Measurements from ENCODE around the gene HCFC1R1.

HCFC1R1 gene

DNA sequence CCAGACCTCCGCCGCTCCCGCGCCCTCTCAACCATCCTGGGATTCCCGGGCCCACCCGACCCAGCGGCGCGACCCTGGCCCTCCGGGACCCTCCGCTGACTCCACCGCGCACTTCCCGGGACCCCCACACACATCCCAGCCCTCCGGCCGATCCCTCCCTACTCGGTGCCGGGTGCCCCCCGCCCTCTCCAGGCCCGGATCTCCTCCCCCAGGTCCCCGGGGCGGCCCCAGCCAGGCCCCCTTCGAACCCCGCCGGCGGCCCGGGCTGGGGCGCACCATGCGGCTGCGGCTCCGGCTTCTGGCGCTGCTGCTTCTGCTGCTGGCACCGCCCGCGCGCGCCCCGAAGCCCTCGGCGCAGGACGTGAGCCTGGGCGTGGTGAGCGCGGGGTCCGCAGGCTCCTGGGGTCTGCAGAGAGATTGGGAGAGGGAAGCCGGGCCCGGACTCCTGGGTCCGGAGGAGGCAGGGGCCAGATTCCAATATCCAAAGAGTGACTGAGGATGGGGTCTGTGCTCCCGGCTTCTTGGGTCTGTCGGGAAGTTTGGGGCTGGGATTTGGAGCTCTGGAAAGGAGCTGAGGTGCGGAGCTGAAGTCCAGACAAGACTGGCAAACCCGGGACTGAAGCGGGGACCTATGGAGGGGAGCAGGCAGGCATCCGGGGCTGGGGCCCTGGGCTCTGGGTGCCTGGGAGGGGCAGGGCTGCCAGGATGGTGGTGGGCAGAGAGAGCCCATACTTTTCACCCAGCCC, 23.1 kb upstream of the HCFC1R1 start:
- no CpG with 5 or more reads among the region's 54 CpGs for WGBS (ENCODE audit: insufficient coverage, insufficient read length)
- peak overlapping the region; percentile 60 for H3K4me3 ChIP-seq (ENCODE audit: low read length)
- no peaks in the 10 kb centered on the region for H3K27me3 ChIP-seq (ENCODE audit: control insufficient read depth, insufficient read depth, low read length)

GRCh38 chr16:3045758-3046640, 22.3 kb upstream of the HCFC1R1 start, which contains the start of gene MMP25:
MMP25 (plus strand) TSS chr16:3046561; CDS start chr16:3046918, 357 bp downstream.
- H3K36me3 ChIP-seq (ENCODE audit: control insufficient read depth, insufficient read depth, low read length) = 0 out of 2 replicates have a peak, but pooled peaks cover 3% of the 10 kb centered on the region
- no peak within 1 kb of the TSS for H3K27ac ChIP-seq (ENCODE audit: low read length)
- no peak for DNase-seq (ENCODE audit: low read depth, low spot score)
- no peaks in the 10 kb centered on the region for H3K9me3 ChIP-seq (ENCODE audit: control insufficient read depth, insufficient read depth, low read length)
- peaks cover 1% of the 10 kb centered on the region; the same call in 1 of the 2 replicates for H3K4me1 ChIP-seq (ENCODE audit: control insufficient read depth, insufficient read depth, low read length)
- H3K27me3 ChIP-seq (ENCODE audit: control insufficient read depth, insufficient read depth, low read length) = no peaks in the 10 kb centered on the region
- no CpG with 5 or more reads among the region's 86 CpGs for WGBS (ENCODE audit: insufficient coverage, insufficient read length)
- H3K4me3 ChIP-seq (ENCODE audit: low read length) = peak within 1 kb of the TSS; percentile 60

More for the DNA sequence above, 23.1 kb upstream of the HCFC1R1 start:
- Histone ChIP-seq H3K36me3 (ENCODE audit: control insufficient read depth, insufficient read depth, low read length) (0 out of 2 replicates have a peak, but pooled peaks cover 3% of the 10 kb centered on the region), H3K9me3 (ENCODE audit: control insufficient read depth, insufficient read depth, low read length) (no peaks in the 10 kb centered on the region), H3K4me1 (ENCODE audit: control insufficient read depth, insufficient read depth, low read length) (peaks cover 1% of the 10 kb centered on the region; the same call in 1 of the 2 replicates), H3K27ac (ENCODE audit: low read length) (no peak overlapping the region)
- no peak for DNase-seq (ENCODE audit: low read depth, low spot score)

- Histone ChIP-seq H3K27ac (ENCODE audit: low read length) (no peak overlapping the region), H3K36me3 (ENCODE audit: control insufficient read depth, insufficient read depth, low read length) (no peaks in the 10 kb centered on the region), H3K4me3 (ENCODE audit: low read length) (no peak overlapping the region), H3K9me3 (ENCODE audit: control insufficient read depth, insufficient read depth, low read length) (no peaks in the 10 kb centered on the region), H3K4me1 (ENCODE audit: control insufficient read depth, insufficient read depth, low read length) (peaks cover 1% of the 10 kb centered on the region; the same call in 1 of the 2 replicates), H3K27me3 (ENCODE audit: control insufficient read depth, insufficient read depth, low read length) (no peaks in the 10 kb centered on the region)
- WGBS (ENCODE audit: insufficient coverage, insufficient read length) = no CpG with 5 or more reads among the region's 6 CpGs
- no peak for DNase-seq (ENCODE audit: low read depth, low spot score)
Observed at GRCh38 chr16:3044708-3045107, 21.0 kb upstream of the HCFC1R1 start.

- H3K27ac ChIP-seq (ENCODE audit: low read length) = no peak overlapping the region
- WGBS (ENCODE audit: insufficient coverage, insufficient read length) = no CpG with 5 or more reads among the region's 3 CpGs
- no peak for DNase-seq (ENCODE audit: low read depth, low spot score)
- no peaks in the 10 kb centered on the region for H3K36me3 ChIP-seq (ENCODE audit: control insufficient read depth, insufficient read depth, low read length)
- H3K9me3 ChIP-seq (ENCODE audit: control insufficient read depth, insufficient read depth, low read length) = no peaks in the 10 kb centered on the region
- H3K4me1 ChIP-seq (ENCODE audit: control insufficient read depth, insufficient read depth, low read length) = peaks cover 4% of the 10 kb centered on the region
- H3K4me3 ChIP-seq (ENCODE audit: low read length) = no peak overlapping the region
- no peaks in the 10 kb centered on the region for H3K27me3 ChIP-seq (ENCODE audit: control insufficient read depth, insufficient read depth, low read length)
Observed at GRCh38 chr16:3042376-3042775, 18.6 kb upstream of the HCFC1R1 start.

DNA sequence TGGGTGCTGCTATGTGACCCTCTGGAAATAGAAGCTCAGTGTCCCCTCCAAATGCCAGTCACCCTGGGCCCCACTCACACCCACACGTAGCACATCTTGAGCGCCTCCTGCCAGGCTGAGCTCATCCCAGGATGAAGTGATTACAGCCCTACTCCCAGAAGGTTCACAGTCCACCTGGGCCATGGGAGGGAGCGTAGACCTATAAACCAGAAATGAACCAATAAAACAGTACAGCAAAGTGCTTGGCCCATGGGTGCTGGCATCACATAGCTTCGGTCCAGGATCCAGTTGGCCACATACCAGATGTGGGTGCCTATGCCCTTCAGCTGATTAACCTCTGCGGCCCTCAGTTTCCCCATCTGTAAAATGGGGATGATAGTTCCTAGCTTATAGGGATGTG, 15.2 kb upstream of the HCFC1R1 start:
- DNase-seq (ENCODE audit: low read depth, low spot score) = no peak
- H3K9me3 ChIP-seq (ENCODE audit: control insufficient read depth, insufficient read depth, low read length) = no peaks in the 10 kb centered on the region
- WGBS (ENCODE audit: insufficient coverage, insufficient read length) = no CpG with 5 or more reads among the region's 5 CpGs
- H3K4me1 ChIP-seq (ENCODE audit: control insufficient read depth, insufficient read depth, low read length) = peaks cover 2% of the 10 kb centered on the region; the same call in 1 of the 2 replicates
- H3K27ac ChIP-seq (ENCODE audit: low read length) = no peak overlapping the region
- no peaks in the 10 kb centered on the region for H3K36me3 ChIP-seq (ENCODE audit: control insufficient read depth, insufficient read depth, low read length)
- H3K27me3 ChIP-seq (ENCODE audit: control insufficient read depth, insufficient read depth, low read length) = no peaks in the 10 kb centered on the region
- H3K4me3 ChIP-seq (ENCODE audit: low read length) = no peak overlapping the region

DNA sequence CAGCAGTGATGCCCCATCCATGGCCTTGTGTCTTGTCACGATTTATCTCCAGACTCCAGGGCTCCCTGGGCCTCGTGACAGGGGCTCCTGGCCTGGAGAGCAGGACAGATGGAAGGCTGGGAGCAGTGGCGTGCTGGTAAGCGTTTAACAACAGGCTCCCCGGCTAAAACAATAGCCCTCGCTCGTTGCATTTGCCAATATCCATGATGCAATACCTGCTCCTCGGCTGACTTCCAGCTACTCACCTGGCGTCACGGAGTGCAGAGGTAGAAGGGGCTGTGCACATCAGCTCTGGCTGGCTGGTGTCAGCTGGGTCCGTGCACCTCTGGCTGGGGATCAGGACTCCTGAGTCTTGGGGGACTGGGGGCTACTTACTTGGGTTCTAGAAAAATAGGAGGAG, 14.5 kb upstream of the HCFC1R1 start:
- H3K36me3 ChIP-seq (ENCODE audit: control insufficient read depth, insufficient read depth, low read length) = no peaks in the 10 kb centered on the region
- WGBS (ENCODE audit: insufficient coverage, insufficient read length) = no CpG with 5 or more reads among the region's 11 CpGs
- no peak overlapping the region for H3K4me3 ChIP-seq (ENCODE audit: low read length)
- H3K4me1 ChIP-seq (ENCODE audit: control insufficient read depth, insufficient read depth, low read length) = peaks cover 2% of the 10 kb centered on the region; the same call in 1 of the 2 replicates
- no peak for DNase-seq (ENCODE audit: low read depth, low spot score)
- H3K27ac ChIP-seq (ENCODE audit: low read length) = no peak overlapping the region
- H3K9me3 ChIP-seq (ENCODE audit: control insufficient read depth, insufficient read depth, low read length) = no peaks in the 10 kb centered on the region
- no peaks in the 10 kb centered on the region for H3K27me3 ChIP-seq (ENCODE audit: control insufficient read depth, insufficient read depth, low read length)

- Histone ChIP-seq H3K27ac (ENCODE audit: low read length) (no peak within 1 kb of the TSS), H3K36me3 (ENCODE audit: control insufficient read depth, insufficient read depth, low read length) (no peaks in the 10 kb centered on the region), H3K4me1 (ENCODE audit: control insufficient read depth, insufficient read depth, low read length) (peaks cover 2% of the 10 kb centered on the region; the same call in 1 of the 2 replicates), H3K9me3 (ENCODE audit: control insufficient read depth, insufficient read depth, low read length) (no peaks in the 10 kb centered on the region), H3K4me3 (ENCODE audit: low read length) (peak within 1 kb of the TSS; percentile 60; the same call in 1 of the 2 replicates), H3K27me3 (ENCODE audit: control insufficient read depth, insufficient read depth, low read length) (no peaks in the 10 kb centered on the region)
- WGBS (ENCODE audit: insufficient coverage, insufficient read length) = no CpG with 5 or more reads among the region's 44 CpGs
- no peak for DNase-seq (ENCODE audit: low read depth, low spot score)
Observed at GRCh38 chr16:3036726-3037315, 13.1 kb upstream of the HCFC1R1 start, which contains the start of gene BICDL2. BICDL2 (minus strand) TSS chr16:3036944; CDS start chr16:3035496, 1,448 bp downstream.

DNA sequence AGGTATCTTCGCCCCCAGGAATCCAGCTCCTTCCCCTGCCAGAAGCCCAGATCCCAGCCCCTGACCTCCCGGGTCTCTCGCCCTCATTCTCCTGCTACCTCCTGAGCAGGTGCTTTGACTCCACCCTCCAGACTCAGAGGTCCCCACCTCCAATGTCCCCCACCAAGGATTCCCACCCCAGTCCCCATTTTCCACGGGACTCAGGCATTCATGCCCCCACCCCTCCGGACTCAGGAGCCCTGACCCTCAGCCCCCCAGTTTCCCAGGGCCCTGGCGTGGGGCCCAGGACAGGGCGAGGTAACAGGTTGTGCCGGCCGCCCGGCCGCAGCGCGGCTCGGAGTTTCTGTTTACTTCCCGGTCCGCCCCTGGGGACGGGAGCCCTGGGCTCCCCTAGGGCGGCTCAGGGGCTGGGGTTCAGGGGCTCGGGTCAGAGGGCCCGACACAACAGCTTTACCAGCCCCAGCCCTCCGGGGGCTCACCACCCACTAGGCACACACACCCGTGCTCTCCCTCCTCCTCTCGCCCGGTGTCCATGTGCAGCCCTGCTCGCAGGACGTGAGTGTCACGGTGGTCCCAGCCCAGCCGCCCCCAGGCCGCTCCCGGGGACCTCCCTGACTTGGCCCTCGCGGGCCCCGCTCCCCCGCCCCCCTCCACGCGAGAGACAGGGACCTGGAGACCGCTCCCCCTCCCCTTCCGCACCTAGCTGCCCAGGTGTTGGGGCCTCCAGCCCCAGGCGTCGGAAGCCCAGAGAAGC, 12.4 kb upstream of the HCFC1R1 start:
- Histone ChIP-seq H3K27me3 (ENCODE audit: control insufficient read depth, insufficient read depth, low read length) (no peaks in the 10 kb centered on the region), H3K4me3 (ENCODE audit: low read length) (peak overlapping the region; percentile 60; the same call in 1 of the 2 replicates)
- WGBS (ENCODE audit: insufficient coverage, insufficient read length) = no CpG with 5 or more reads among the region's 40 CpGs

GRCh38 chr16:3035289-3035971, 11.7 kb upstream of the HCFC1R1 start:
- Histone ChIP-seq H3K27ac (ENCODE audit: low read length) (no peak overlapping the region), H3K36me3 (ENCODE audit: control insufficient read depth, insufficient read depth, low read length) (no peaks in the 10 kb centered on the region), H3K9me3 (ENCODE audit: control insufficient read depth, insufficient read depth, low read length) (no peaks in the 10 kb centered on the region), H3K4me1 (ENCODE audit: control insufficient read depth, insufficient read depth, low read length) (peaks cover 4% of the 10 kb centered on the region), H3K4me3 (ENCODE audit: low read length) (peak overlapping the region; percentile 60; the same call in 1 of the 2 replicates), H3K27me3 (ENCODE audit: control insufficient read depth, insufficient read depth, low read length) (no peaks in the 10 kb centered on the region)
- WGBS (ENCODE audit: insufficient coverage, insufficient read length) = no CpG with 5 or more reads among the region's 19 CpGs
- no peak for DNase-seq (ENCODE audit: low read depth, low spot score)

More for the DNA sequence above, 12.4 kb upstream of the HCFC1R1 start:
- H3K4me1 ChIP-seq (ENCODE audit: control insufficient read depth, insufficient read depth, low read length) = peaks cover 4% of the 10 kb centered on the region
- H3K36me3 ChIP-seq (ENCODE audit: control insufficient read depth, insufficient read depth, low read length) = no peaks in the 10 kb centered on the region
- DNase-seq (ENCODE audit: low read depth, low spot score) = no peak
- H3K27ac ChIP-seq (ENCODE audit: low read length) = no peak overlapping the region
- no peaks in the 10 kb centered on the region for H3K9me3 ChIP-seq (ENCODE audit: control insufficient read depth, insufficient read depth, low read length)
